NOMO-1 (cell line): ENCODE results near the gene DNAJC5.
"Not testable (repeated sequence)": the region's sequence is repeated elsewhere in the genome, so short reads cannot be mapped to it uniquely, and the experiment has no call there.

ENCODE experiments used
- DNase-seq, 2 experiments: peaks; one replicate each; lab custom pipeline; 2025; ENCODE audit not compliant: unreplicated experiment in 2 of 2; lab: John Stamatoyannopoulos, UW

Gene DNAJC5

DNA sequence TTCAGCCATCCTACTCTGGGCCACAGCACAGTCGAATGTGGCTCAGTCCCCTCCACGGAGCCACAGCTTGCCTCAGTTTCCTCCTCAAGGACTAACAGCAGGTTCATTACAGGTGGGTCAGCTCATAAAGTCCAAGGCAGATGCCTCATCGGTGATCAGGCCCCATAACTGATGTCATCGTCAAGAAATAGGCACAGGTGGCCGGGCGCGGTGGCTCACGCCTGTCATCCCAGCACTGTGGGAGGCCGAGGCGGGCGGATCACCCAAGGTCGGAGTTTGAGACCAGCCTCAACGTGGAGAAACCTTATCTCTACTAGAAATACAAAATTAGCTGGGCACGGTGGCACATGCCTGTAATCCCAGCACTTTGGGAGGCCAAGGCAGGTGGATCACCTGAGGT is 57.8 kb downstream of the DNAJC5 start:
- no peak for DNase-seq

GRCh38 chr20:63953764-63954429 is 59.0 kb downstream of the DNAJC5 start:
- no peak for DNase-seq

GRCh38 chr20:63955281-63955826 is 60.4 kb downstream of the DNAJC5 start:
- DNase-seq: peak; percentile 20 to 28

- peak; percentile 76 to 89 for DNase-seq
Measured at GRCh38 chr20:63955827-63956663, 61.1 kb downstream of the DNAJC5 start, which contains the start of gene UCKL1. TSS of gene UCKL1 (minus strand) at chr20:63956416. CDS start at chr20:63956372, 44 bp downstream.

GRCh38 chr20:63956664-63957003 is 61.7 kb downstream of the DNAJC5 start:
- no peak for DNase-seq

DNA sequence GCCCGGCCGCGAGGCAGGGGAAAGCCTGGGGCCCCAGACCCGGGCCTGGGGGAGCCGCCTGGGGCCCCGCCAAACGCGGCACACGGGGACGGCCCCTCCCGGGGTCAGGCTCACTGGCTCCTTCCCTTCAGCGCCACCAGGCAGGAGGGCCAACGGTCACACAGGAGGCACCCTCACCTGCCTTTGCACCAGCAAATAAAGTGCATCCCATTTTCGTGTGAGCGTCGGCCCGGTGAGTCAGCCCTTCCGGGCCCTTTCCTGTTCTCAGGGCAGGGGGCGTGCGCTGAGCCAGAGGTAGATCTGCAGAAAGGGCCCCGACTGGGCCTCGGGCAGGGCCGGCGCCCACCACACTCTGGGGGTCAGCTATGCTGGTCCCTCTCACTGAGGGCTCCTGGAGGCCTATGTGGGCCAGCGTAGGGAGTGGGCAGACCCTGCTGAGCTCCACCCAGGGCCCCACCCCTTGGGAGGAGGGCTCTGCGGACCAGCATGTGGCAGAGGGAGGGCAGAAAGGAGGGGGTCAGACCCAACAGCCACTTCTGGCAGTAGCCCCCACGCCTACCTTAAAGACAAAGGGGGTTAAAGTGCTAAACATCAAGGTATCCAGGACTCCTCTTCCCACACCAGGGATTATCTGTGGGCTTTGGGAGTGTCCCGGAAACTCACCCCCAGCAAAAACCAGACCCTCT is 62.2 kb downstream of the DNAJC5 start:
- DNase-seq: peak; percentile 35 to 58

- DNase-seq: no peak
Measured at GRCh38 chr20:63957690-63958441, 62.9 kb downstream of the DNAJC5 start.

GRCh38 chr20:63958471-63958870 is 63.5 kb downstream of the DNAJC5 start:
- DNase-seq: no peak

- DNase-seq: no peak
Measured at GRCh38 chr20:63958964-63959698, 64.2 kb downstream of the DNAJC5 start.

DNA sequence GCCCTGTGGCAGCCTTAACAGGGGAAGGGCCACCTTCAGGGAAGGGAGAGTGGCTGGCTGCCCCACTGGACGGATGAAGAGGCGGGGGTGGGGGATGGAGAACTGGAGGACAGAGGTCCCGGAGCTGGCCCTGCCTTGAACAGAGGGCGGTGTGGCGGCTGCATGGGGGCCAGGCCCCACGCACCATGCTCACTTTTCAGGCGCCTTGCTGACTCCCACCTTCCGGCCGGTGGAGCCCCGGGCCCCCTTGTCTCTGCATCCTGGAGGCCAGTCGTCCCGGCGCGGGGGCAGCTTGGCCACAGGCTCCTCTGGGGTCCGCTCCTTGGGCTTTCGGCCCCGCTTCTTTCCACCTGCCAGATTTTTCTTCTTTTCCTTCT is 64.8 kb downstream of the DNAJC5 start:
- no peak for DNase-seq

GRCh38 chr20:63960654-63961621 is 66.0 kb downstream of the DNAJC5 start:
- not testable (repeated sequence) for DNase-seq

DNA sequence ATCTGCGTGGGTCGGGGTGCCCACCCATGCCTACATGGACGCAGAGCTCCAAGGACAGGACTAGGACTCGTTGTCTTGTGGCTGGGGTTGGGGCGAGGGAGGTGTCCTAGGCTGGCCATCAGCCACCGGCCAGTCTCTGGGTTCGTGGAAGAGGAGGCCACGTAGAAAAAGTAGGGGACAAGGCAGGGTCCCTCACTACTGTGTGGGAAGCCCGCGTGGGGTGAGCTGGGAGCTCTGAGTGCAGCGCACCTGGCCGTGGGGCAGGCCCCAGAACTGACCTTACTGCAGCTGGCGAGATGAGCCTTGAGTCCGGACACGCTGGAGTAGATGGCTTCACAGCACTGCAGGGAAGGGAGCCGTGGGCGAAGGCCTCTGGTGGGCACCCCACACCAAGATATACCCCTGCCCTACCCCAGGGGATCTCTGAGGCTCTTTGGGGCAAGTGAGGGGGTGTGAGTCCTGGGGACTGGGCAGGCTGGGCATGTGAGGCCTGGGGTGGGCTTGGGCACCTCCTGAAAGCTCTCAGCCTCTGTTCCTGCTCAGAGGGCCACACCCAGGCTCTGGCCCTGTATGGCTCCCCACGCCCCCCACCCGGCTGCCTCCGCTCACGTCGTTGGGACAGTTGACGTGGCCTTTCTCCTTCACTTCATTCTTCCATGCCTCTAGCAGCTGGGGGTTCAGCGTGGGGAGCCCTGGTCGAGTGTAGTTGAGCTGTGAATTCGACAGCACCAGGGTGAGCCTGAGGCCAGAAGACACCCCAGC is 66.9 kb downstream of the DNAJC5 start:
- DNase-seq: no peak

DNA sequence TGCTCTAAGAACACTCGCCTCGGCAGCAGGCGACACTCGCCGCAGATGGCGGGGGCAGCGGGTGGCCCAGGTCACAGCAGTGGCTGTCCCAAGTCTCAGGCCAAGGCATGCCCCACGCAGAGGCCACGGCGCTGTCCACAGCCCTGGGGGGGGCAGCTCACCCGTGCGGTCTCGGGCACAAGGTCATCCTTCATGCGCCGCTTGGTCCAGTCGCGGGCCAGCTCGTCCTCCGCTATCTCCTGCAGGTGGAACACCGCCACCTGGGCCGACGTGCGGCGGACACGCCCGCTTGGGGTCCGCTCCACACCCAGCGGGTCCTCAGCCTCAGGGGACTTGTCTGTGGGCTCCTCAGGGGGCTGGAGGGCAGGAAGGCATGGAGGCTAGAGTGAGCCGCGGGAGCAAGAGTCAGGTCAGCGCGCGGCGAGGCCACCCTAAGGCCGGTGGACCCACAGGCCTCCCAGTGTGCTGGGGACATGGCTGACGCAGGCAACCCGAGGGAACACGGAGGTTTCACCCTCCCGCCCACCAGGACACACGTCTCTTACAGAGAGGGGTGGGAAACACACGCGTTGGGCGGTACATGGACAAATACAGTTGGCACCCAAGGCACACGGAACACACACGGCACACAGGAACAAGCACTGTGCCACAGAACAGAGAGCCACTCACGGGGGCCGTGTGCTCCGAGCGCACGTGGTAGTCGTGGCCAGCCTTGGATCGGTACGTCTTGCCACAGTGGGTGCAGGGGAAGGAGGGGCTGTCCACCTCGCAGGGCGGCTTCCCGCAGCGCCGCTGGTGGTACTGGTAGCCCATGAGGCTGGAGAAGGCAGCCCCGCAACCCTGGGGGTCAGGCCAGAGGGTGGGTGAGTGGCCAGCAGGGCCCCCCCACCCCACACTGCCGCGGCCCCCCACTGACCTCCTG is 67.8 kb downstream of the DNAJC5 start:
- DNase-seq: no peak

- no peak for DNase-seq
Measured at GRCh38 chr20:63963348-63963741, 68.4 kb downstream of the DNAJC5 start.

- no peak for DNase-seq
Measured at GRCh38 chr20:63963784-63964301, 68.9 kb downstream of the DNAJC5 start.

GRCh38 chr20:63964412-63964811 is 69.5 kb downstream of the DNAJC5 start:
- DNase-seq: no peak
